H9 (cell line): ENCODE measurements around the gene INSIG1. TPM values are rescaled to one million over a fixed set of nuclear protein-coding genes. Genes with fewer than 3 reads are reported as not detected.

Experiments used
- DNase-seq: peaks from one replicate; pipeline ENCODE4 v3.0.0-alpha.2; 2017
- H2AFZ ChIP-seq: one replicate; pipeline ENCODE4 v1.6.1; 2013; ENCODE audit warnings: mild to moderate bottlenecking, low read length, control low read depth, moderate library complexity
- H2AK5ac ChIP-seq: 2 replicates; pipeline ENCODE4 v1.6.1; 2013; ENCODE audit warnings: low read length, control low read depth, mixed read lengths; ENCODE audit not compliant: insufficient read length
- H2BK120ac ChIP-seq: one replicate; pipeline ENCODE4 v1.6.1; 2013; ENCODE audit warnings: low read depth, mild to moderate bottlenecking, low read length, control low read depth, inconsistent platforms; ENCODE audit not compliant: poor library complexity, severe bottlenecking
- H2BK12ac ChIP-seq: 2 replicates; pipeline ENCODE4 v1.6.1; 2013; ENCODE audit warnings: low read length, control low read depth, mixed read lengths, low read depth; ENCODE audit not compliant: insufficient read length
- H2BK15ac ChIP-seq: 2 replicates; pipeline ENCODE4 v1.6.1; 2013; ENCODE audit warnings: low read depth, low read length, control low read depth
- H2BK20ac ChIP-seq: one replicate; pipeline ENCODE4 v1.6.1; 2013; ENCODE audit warnings: low read depth, mild to moderate bottlenecking, low read length, control low read depth, inconsistent platforms; ENCODE audit not compliant: poor library complexity, severe bottlenecking
- H2BK5ac ChIP-seq: 2 replicates; pipeline ENCODE4 v1.6.1; 2013; ENCODE audit warnings: low read length, control low read depth, mixed read lengths; ENCODE audit not compliant: insufficient read length
- H3K14ac ChIP-seq: 2 replicates; pipeline ENCODE4 v1.6.1; 2013; ENCODE audit warnings: low read length, control low read depth; ENCODE audit not compliant: insufficient read depth
- H3K18ac ChIP-seq: 2 replicates; pipeline ENCODE4 v1.6.1; 2013; ENCODE audit warnings: low read depth, mild to moderate bottlenecking, mixed read lengths, low read length, control low read depth; ENCODE audit not compliant: insufficient read length
- H3K23ac ChIP-seq: 2 replicates; pipeline ENCODE4 v1.6.1; 2013; ENCODE audit warnings: low read length, control low read depth, mixed read lengths, low read depth; ENCODE audit not compliant: insufficient read length
- H3K23me2 ChIP-seq: 2 replicates; pipeline ENCODE4 v1.6.1; 2013; ENCODE audit warnings: low read depth, mild to moderate bottlenecking, mixed read lengths, low read length, control low read depth; ENCODE audit not compliant: insufficient read length, poor library complexity, severe bottlenecking
- H3K27ac ChIP-seq: 2 replicates; pipeline ENCODE4 v1.5.1; 2013; ENCODE audit warnings: low read length, control low read depth, mixed read lengths, low read depth; ENCODE audit not compliant: insufficient read length
- H3K27me3 ChIP-seq: 2 replicates; pipeline ENCODE4 v1.6.1; 2013; ENCODE audit warnings: low read length, control low read depth, inconsistent platforms; ENCODE audit not compliant: insufficient read depth
- H3K4ac ChIP-seq: 2 replicates; pipeline ENCODE4 v1.6.1; 2013; ENCODE audit warnings: low read depth, mild to moderate bottlenecking, control low read depth, inconsistent platforms, low read length, moderate library complexity
- H3K4me1 ChIP-seq: 2 replicates; pipeline ENCODE4 v1.6.1; 2013; ENCODE audit warnings: low read length, control low read depth, inconsistent platforms; ENCODE audit not compliant: insufficient read depth
- H3K4me2 ChIP-seq: 2 replicates; pipeline ENCODE4 v1.6.1; 2013; ENCODE audit warnings: low read length, control low read depth, mixed read lengths; ENCODE audit not compliant: insufficient read length, insufficient read depth
- H3K56ac ChIP-seq: 2 replicates; pipeline ENCODE4 v1.6.1; 2013; ENCODE audit warnings: low read depth, mild to moderate bottlenecking, mixed read lengths, low read length, control low read depth; ENCODE audit not compliant: insufficient read length
- H3K79me1 ChIP-seq: 2 replicates; pipeline ENCODE4 v1.6.1; 2013; ENCODE audit warnings: low read depth, mild to moderate bottlenecking, moderate library complexity, low read length, control low read depth, inconsistent platforms; ENCODE audit not compliant: insufficient read depth, poor library complexity, severe bottlenecking
- H3K79me2 ChIP-seq: 2 replicates; pipeline ENCODE4 v1.6.1; 2013; ENCODE audit warnings: low read length, control low read depth, inconsistent platforms; ENCODE audit not compliant: insufficient read depth
- H3K9ac ChIP-seq: 2 replicates; pipeline ENCODE4 v1.6.1; 2013; ENCODE audit warnings: low read length, control low read depth, mixed read lengths; ENCODE audit not compliant: insufficient read length; ENCODE audit errors: extremely low read depth
- H3K9me3 ChIP-seq: one replicate; pipeline ENCODE4 v1.6.1; 2013; ENCODE audit warnings: low read depth, low read length, inconsistent platforms; ENCODE audit not compliant: control insufficient read depth
- H3T11ph ChIP-seq: one replicate; pipeline ENCODE4 v1.6.1; 2013; ENCODE audit warnings: mild to moderate bottlenecking, low read length, control low read depth, inconsistent platforms
- H4K20me1 ChIP-seq: one replicate; pipeline ENCODE4 v1.6.1; 2013; ENCODE audit not compliant: control insufficient read depth, insufficient read length, insufficient read depth
- H4K5ac ChIP-seq: 2 replicates; pipeline ENCODE4 v1.6.1; 2013; ENCODE audit warnings: low read depth, mild to moderate bottlenecking, mixed read lengths, low read length, control low read depth; ENCODE audit not compliant: insufficient read length
- H4K8ac ChIP-seq: replicated peaks from 2 replicates; pipeline ENCODE4 v1.6.1; 2013; ENCODE audit warnings: low read length, control low read depth, mixed read lengths, low read depth; ENCODE audit not compliant: insufficient read length
- H4K91ac ChIP-seq: 2 replicates; pipeline ENCODE4 v1.6.1; 2013; ENCODE audit warnings: low read depth, mild to moderate bottlenecking, moderate library complexity, mixed read lengths, low read length, control low read depth; ENCODE audit not compliant: insufficient read length
- H3K27ac Mint-ChIP-seq, 3 experiments: 2 replicates in 2 of 3; 3 replicates in 1 of 3; pipeline ENCODE4 v1.8.0; 2020 to 2021; ENCODE audit warnings: mixed read lengths in 3 of 3, mild to moderate bottlenecking in 1 of 3, moderate library complexity in 1 of 3
- H3K27me3 Mint-ChIP-seq: 2 replicates; pipeline ENCODE4 v1.8.0; 2021; ENCODE audit warnings: low read depth, mild to moderate bottlenecking, moderate library complexity, mixed read lengths
- H3K36me3 Mint-ChIP-seq, 3 experiments: 2 replicates in 2 of 3; 3 replicates in 1 of 3; pipeline ENCODE4 v1.8.0; 2020 to 2021; ENCODE audit warnings: low read depth in 3 of 3, mixed read lengths in 3 of 3; ENCODE audit not compliant: insufficient read depth in 1 of 3
- H3K4me1 Mint-ChIP-seq, 2 experiments: 2 replicates each; pipeline ENCODE4 v1.8.0; 2020; ENCODE audit warnings: mixed read lengths in 2 of 2
- H3K4me3 Mint-ChIP-seq, 2 experiments: 2 replicates in 1 of 2; 3 replicates in 1 of 2; pipeline ENCODE4 v1.8.0; 2020 to 2021; ENCODE audit warnings: mild to moderate bottlenecking in 2 of 2, mixed read lengths in 2 of 2, moderate library complexity in 1 of 2
- H3K9me3 Mint-ChIP-seq, 2 experiments: 2 replicates in 1 of 2; 3 replicates in 1 of 2; pipeline ENCODE4 v1.8.0; 2020; ENCODE audit warnings: mild to moderate bottlenecking in 2 of 2, mixed read lengths in 2 of 2, moderate library complexity in 1 of 2
- WGBS: extraction: QIAGEN DNeasy Blood & Tissue Kit; methylation state at CpG from one replicate; pipeline ENCODE4 v1.1.7; 2013; ENCODE audit warnings: missing lambda C conversion rate, low lambda C conversion rate, mixed read lengths; ENCODE audit not compliant: insufficient read length; ENCODE audit errors: extremely low coverage; 5-methylcytosine and 5-hydroxymethylcytosine counted together
- total RNA-seq: library from RNA; stranded (reverse); gene quantifications from 2 replicates; pipeline ENCODE4 v1.2.1, GENCODE V29; 2021
- TF ChIP-seq, protein P1 (sequence below): fragments of 200-600 bp; sonication (generic); conservative IDR thresholded peaks from 3 replicates; pipeline ENCODE4 v1.8.0; 2021; ENCODE audit warnings: antibody characterized with exemption, mild to moderate bottlenecking

INSIG1 gene
- total RNA-seq, 1 experiment from 2014 or later = 23.3 TPM

DNA sequence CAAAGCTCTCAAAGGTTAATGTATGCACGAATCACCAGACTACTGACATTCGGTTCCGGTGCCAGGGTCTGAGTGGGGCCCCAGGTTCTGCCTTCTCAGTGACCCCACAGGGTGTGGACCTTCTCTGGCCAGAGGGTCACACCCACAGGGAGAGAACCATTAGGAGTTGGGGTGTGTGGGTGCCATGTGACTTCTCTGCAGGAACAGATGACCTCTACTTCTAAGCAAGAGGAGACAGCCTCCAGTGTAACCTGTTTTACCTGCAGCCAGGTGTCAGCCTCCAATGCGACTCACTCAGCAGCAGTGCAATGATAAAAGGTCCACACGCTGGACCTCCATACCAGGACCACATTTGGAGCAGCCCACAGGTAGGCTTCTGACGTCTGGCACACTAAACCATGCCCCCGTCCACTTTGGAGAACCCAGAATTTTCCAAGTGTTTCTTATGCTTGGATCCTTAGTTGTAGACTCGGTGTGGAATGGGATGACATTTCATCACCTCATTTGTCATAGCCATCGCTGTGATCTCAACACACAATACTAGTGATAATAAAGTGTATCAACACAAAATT lies 16.2 kb upstream of the INSIG1 start:
- no peak overlapping the region for H2BK12ac ChIP-seq

More for the DNA sequence above, 16.2 kb upstream of the INSIG1 start:
- H3K36me3 Mint-ChIP-seq = no peaks in the 10 kb centered on the region
- peaks cover 6% of the 10 kb centered on the region for H3K27me3 Mint-ChIP-seq
- no peaks in the 10 kb centered on the region for H3K23me2 ChIP-seq
- H3K4me3 Mint-ChIP-seq = no peak overlapping the region
- no peak overlapping the region for H2BK5ac ChIP-seq
- H3K9me3 ChIP-seq = no peaks in the 10 kb centered on the region
- no peak overlapping the region for H3K56ac ChIP-seq
- no peaks in the 10 kb centered on the region for H3K79me2 ChIP-seq
- no peak overlapping the region for H3T11ph ChIP-seq
- no peak overlapping the region for H2BK15ac ChIP-seq
- H2BK20ac ChIP-seq = no peak overlapping the region
- no peak overlapping the region for H3K14ac ChIP-seq
- no peak overlapping the region for H3K23ac ChIP-seq
- peaks cover 15% of the 10 kb centered on the region in 2 experiments for H3K4me1 Mint-ChIP-seq
- no CpG with 5 or more reads among the region's 9 CpGs for WGBS
- H2AK5ac ChIP-seq = no peak overlapping the region
- no peak overlapping the region for H3K4me2 ChIP-seq
- H3K4ac ChIP-seq = no peak overlapping the region
- no peak overlapping the region for H3K27ac Mint-ChIP-seq
- no peaks in the 10 kb centered on the region for H3K9me3 Mint-ChIP-seq
- no peak overlapping the region for H4K5ac ChIP-seq
- H4K8ac ChIP-seq = no peak overlapping the region
- H3K4me1 ChIP-seq = no peaks in the 10 kb centered on the region
- no peak overlapping the region for H3K18ac ChIP-seq
- no peaks in the 10 kb centered on the region for H3K79me1 ChIP-seq
- no peak for DNase-seq
- no peak overlapping the region for H2AFZ ChIP-seq
- no peak overlapping the region for H2BK120ac ChIP-seq
- H3K27me3 ChIP-seq = no peaks in the 10 kb centered on the region
- H3K27ac ChIP-seq = no peak overlapping the region
- TF ChIP-seq, protein P1, sequence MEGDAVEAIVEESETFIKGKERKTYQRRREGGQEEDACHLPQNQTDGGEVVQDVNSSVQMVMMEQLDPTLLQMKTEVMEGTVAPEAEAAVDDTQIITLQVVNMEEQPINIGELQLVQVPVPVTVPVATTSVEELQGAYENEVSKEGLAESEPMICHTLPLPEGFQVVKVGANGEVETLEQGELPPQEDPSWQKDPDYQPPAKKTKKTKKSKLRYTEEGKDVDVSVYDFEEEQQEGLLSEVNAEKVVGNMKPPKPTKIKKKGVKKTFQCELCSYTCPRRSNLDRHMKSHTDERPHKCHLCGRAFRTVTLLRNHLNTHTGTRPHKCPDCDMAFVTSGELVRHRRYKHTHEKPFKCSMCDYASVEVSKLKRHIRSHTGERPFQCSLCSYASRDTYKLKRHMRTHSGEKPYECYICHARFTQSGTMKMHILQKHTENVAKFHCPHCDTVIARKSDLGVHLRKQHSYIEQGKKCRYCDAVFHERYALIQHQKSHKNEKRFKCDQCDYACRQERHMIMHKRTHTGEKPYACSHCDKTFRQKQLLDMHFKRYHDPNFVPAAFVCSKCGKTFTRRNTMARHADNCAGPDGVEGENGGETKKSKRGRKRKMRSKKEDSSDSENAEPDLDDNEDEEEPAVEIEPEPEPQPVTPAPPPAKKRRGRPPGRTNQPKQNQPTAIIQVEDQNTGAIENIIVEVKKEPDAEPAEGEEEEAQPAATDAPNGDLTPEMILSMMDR = no peak
- no peak overlapping the region for H3K9ac ChIP-seq
- no peaks in the 10 kb centered on the region for H4K20me1 ChIP-seq
- no peak overlapping the region for H4K91ac ChIP-seq
